Left ventricle myocardium inferior (tissue), 1 donor: Measurements from ENCODE around the gene TMEM181. TPM values are rescaled to one million over a fixed set of nuclear protein-coding genes. Genes with fewer than 3 reads are reported as not detected.

Experiments
- DNase-seq: peaks from one replicate; pipeline ENCODE4 v3.0.0-alpha.2; 2020
- H3K27ac ChIP-seq: fragments of 200-600 bp; replicated peaks from 2 replicates; pipeline ENCODE4 v1.8.0; 2021
- H3K27me3 ChIP-seq: fragments of 200-600 bp; 2 replicates; pipeline ENCODE4 v1.8.0; 2021; ENCODE audit warnings: low read depth
- H3K36me3 ChIP-seq: fragments of 200-600 bp; 2 replicates; pipeline ENCODE4 v1.8.0; 2021
- H3K4me1 ChIP-seq: fragments of 200-600 bp; 2 replicates; pipeline ENCODE4 v1.8.0; 2021
- H3K4me3 ChIP-seq: fragments of 200-600 bp; 2 replicates; pipeline ENCODE4 v1.8.0; 2021; ENCODE audit warnings: mild to moderate bottlenecking, moderate library complexity
- H3K9me3 ChIP-seq: fragments of 200-600 bp; replicated peaks from 2 replicates; pipeline ENCODE4 v1.8.0; 2021
- CTCF ChIP-seq: fragments of 200-600 bp; IDR thresholded peaks from 2 replicates; pipeline ENCODE4 v1.8.0; 2021; ENCODE audit warnings: antibody characterized with exemption, mild to moderate bottlenecking, borderline replicate concordance
- intact Hi-C: fragments of 100-400 bp; cut with micrococcal nuclease; formaldehyde crosslinking; loops from one replicate; pipeline ENCODE4 v1.11.0; 2022
- total RNA-seq: library from RNA; stranded (reverse); fragmentation: NEBNext Ultra II Directional; extraction: Animal tissue kit (Norgen Biotek cat#: 25700); gene quantifications from one replicate; pipeline ENCODE4 v1.2.1, GENCODE V29; 2021
- donor health status: DM: no; HTN: yes; CAD: no; lungs with severe emphysema.

Gene TMEM181
- total RNA-seq, 1 donor from 2014 or later, result 8.8 TPM

- no peak for DNase-seq
- intact Hi-C loops, result no loop called here
- no peak overlapping the region for H3K27ac ChIP-seq
Observed at GRCh38 chr6:158567152-158567551, 7.3 kb downstream of the TMEM181 start.

DNA sequence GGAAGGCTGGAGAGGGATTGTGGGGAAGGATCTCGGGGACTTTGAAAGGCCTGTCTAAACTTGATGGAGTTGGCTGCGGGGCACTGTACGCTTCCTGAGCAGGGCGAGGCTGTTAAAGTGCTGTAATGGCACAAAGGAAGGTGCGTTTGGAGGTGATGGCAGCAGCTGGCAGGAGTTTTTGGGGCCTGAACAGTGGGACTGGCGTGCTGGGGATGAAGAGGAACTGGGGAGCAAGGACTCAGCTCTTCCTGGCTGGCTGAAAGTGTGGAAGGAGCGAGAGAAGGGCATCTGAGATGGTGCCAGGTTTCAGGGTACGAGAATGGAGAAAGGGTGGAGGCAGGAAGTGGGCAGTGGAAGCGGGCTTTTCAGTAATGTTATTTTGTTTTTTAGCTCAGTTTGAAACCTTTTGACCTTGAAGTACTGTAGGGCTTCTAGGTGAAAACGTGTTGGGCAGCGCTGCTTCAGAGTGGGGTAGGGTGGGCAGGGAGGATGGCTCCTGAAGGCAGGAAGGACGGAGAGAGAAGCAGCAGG lies 8.0 kb downstream of the TMEM181 start:
- Histone ChIP-seq H3K4me3 (no peak overlapping the region), H3K36me3 (no peaks in the 10 kb centered on the region), H3K27ac (no peak overlapping the region), H3K4me1 (no peaks in the 10 kb centered on the region), H3K9me3 (no peaks in the 10 kb centered on the region), H3K27me3 (no peaks in the 10 kb centered on the region)
- intact Hi-C loops, result no loop called here
- no peak for TF ChIP-seq CTCF
- no peak for DNase-seq

More at GRCh38 chr6:158567152-158567551, 7.3 kb downstream of the TMEM181 start:
- Histone ChIP-seq H3K27me3 (no peaks in the 10 kb centered on the region), H3K4me3 (no peak overlapping the region), H3K4me1 (no peaks in the 10 kb centered on the region), H3K36me3 (no peaks in the 10 kb centered on the region), H3K9me3 (no peaks in the 10 kb centered on the region)
- no peak for TF ChIP-seq CTCF

DNA sequence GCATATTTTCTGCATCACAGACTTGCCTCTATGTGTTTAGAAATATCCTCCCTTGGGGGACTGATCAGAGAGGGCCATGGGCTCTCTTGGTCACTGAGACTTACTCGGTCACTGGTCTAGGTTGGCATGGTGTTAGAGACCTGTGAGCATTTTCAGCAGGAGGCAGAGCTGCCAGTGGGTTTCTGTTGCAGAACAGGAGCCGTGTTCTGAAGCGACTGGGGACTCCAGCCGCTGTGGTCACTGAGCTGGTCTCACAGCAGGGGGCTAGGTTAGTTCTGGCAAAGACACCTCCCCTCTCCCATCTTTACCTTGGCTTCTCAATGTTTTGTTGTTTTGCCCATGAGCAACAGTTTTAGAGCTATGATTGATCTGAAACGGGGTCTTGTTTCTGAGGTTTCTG lies 8.7 kb downstream of the TMEM181 start:
- no peak for DNase-seq
- H3K4me3 ChIP-seq, result no peak overlapping the region
- intact Hi-C loops, result no loop called here
- H3K36me3 ChIP-seq, result no peaks in the 10 kb centered on the region
- no peaks in the 10 kb centered on the region for H3K4me1 ChIP-seq
- H3K27me3 ChIP-seq, result no peaks in the 10 kb centered on the region
- no peaks in the 10 kb centered on the region for H3K9me3 ChIP-seq
- TF ChIP-seq CTCF, result no peak
- no peak overlapping the region for H3K27ac ChIP-seq

DNA sequence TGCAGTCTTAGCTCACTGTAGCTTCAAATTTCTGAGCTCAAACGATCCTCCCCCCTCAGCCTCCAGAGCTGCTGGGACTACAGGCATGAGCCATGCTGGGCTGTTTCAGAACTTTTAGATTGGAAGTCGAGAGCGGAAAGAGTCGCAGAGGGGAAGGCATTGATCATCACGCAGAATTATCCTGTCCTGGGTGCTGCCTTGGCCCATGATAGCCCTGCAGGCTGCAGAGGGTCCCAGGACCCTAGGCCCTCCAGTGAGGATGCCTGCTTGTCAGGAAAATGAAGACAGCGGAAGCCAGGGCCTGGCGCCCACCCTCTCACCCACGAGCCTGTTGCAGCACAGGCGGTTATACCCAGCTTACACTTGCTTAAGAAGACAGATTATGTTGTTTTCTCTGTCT lies 9.1 kb downstream of the TMEM181 start:
- no peaks in the 10 kb centered on the region for H3K27me3 ChIP-seq
- DNase-seq, result no peak
- no peak overlapping the region for H3K27ac ChIP-seq
- H3K4me1 ChIP-seq, result no peaks in the 10 kb centered on the region
- no peak overlapping the region for H3K4me3 ChIP-seq
- H3K36me3 ChIP-seq, result no peaks in the 10 kb centered on the region
- H3K9me3 ChIP-seq, result no peaks in the 10 kb centered on the region
- TF ChIP-seq CTCF, result no peak
- intact Hi-C loops, result no loop called here

GRCh38 chr6:158570681-158570962 lies 10.7 kb downstream of the TMEM181 start:
- no peak overlapping the region for H3K27ac ChIP-seq
- no peak for DNase-seq
- no peak overlapping the region for H3K4me3 ChIP-seq
- no peaks in the 10 kb centered on the region for H3K9me3 ChIP-seq
- intact Hi-C loops, result no loop called here
- H3K36me3 ChIP-seq, result no peaks in the 10 kb centered on the region
- no peaks in the 10 kb centered on the region for H3K27me3 ChIP-seq
- H3K4me1 ChIP-seq, result peaks cover under 1% of the 10 kb centered on the region
- TF ChIP-seq CTCF, result no peak
